Hepatic stellate cell (primary cell): ENCODE results near the gene PRKAA1.
"Not testable (repeated sequence)": the region's sequence is repeated elsewhere in the genome, so short reads cannot be mapped to it uniquely, and the experiment has no call there.

Experiments
- DNase-seq: peaks from one replicate; pipeline ENCODE4 v3.0.0; 2011; ENCODE audit warnings: low spot score

PRKAA1 gene

GRCh38 chr5:40722497-40722911 lies 75.7 kb downstream of the PRKAA1 start:
- DNase-seq = not testable (repeated sequence)

DNA sequence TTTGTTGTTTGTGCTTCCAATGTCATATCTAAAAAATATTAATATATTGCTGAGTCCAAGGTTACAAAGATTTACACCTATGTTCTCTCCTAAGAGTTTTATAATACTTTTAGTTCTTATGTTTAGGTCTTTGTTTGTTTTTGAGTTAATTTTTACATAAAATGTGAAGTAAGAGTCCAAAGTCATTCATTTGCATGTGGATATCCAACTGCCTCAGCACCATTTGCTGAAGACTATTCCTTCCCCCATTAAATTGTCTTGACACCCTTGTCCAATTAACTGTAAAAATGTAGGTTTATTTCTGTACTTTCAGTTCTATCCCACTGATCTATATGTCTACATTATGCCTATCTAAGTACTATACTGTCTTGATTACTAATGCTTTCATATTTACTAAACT lies 78.1 kb downstream of the PRKAA1 start:
- DNase-seq = no peak

DNA sequence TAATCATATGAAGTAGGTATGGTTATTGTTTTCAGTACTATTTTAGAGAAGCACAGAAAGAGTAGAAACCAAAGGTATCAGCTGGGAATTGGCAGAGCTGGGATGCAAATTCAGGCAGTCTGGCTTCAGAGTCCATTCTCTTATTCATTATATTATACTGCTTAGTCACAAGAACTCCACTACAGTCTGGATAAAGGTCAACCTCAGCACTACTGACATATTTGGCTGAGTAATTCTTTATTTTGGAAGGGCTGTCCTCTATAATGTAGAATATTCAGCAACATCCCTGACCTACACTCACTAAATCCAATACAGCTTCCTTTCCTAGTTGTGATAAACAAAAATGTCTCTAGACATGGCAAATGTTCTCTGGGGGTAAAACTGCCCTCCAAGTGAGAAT lies 80.9 kb downstream of the PRKAA1 start:
- peak; percentile 66 for DNase-seq

DNA sequence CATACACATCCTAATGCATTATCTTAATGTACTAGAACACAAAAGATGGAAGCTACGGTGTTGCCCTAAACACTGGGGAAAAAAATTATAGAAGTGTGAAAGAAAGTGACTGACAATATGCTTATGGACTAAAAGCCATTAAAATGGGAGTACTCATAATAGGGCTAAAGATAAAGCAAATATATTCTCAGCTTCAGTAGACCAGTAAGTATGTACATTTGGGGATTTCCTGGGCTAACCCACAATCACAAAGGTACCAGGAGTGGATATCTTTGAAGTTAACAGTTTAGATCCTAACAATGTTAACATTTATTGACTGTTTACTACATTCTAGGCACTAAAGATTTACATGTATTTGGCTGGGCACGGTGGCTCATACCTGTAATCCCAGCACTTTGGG lies 81.6 kb downstream of the PRKAA1 start:
- DNase-seq = no peak

DNA sequence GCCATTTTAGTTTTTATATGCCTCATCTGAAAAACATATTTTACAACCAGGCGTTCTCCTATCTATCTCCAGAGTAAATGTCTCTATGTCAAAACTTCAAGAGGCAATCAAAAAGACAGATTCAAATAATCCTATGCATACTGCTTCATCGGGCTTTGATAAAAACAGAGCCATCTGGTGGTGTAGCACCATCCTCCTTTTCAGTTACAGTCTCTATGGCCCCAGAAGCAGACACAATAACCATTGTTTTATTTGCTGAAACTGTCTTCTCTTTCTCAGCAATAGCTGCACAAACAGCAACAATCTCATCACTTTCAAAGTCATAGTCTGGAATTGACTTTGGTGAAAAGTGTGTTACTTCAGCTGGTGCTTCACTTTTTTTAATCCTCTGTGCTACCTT lies 82.2 kb downstream of the PRKAA1 start:
- no peak for DNase-seq

DNA sequence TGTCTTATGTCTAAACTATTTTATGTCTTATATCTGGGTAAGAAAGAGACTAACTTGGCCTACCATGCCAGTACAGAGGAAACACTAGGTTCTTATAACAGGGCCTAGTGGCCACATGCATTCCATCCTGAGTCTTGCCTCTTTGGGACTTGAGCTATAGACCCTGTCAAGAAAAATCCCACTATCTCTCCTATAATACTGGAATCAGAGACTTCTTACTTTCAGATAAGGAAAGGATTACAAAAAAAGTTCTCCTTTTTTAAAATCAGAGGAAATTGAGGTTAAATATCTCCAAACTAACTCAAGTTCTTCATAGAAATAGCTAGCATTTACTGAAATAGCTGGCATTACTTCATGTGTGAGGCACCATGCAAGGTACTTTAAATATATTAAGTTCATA lies 84.2 kb downstream of the PRKAA1 start:
- DNase-seq = no peak

DNA sequence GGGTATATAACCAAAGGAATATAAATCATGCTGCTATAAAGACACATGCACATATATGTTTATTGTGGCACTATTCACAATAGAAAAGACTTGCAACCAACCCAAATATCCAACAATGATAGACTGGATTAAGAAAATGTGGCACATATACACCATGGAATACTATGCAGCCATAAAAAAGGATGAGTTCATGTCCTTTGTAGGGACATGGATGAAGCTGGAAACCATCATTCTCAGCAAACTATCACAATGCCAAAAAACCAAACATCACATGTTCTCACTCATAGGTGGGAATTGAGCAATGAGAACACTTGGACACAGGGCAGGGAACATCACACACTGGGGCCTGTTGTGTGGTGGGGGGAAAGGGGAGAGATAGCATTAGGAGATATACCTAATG lies 87.6 kb downstream of the PRKAA1 start:
- not testable (repeated sequence) for DNase-seq
